DMS 273 treated with DMSO at 0.1 percent for 48 hours (cell line): ENCODE results near the gene PRKAA2.

ENCODE experiments used
- DNase-seq: peaks from one replicate; lab custom pipeline; 2025; lab: John Stamatoyannopoulos, UW

Gene PRKAA2

GRCh38 chr1:56654126-56654923 is 9.2 kb downstream of the PRKAA2 start:
- DNase-seq, result no peak

GRCh38 chr1:56655991-56656613 is 11.0 kb downstream of the PRKAA2 start:
- DNase-seq, result no peak

DNA sequence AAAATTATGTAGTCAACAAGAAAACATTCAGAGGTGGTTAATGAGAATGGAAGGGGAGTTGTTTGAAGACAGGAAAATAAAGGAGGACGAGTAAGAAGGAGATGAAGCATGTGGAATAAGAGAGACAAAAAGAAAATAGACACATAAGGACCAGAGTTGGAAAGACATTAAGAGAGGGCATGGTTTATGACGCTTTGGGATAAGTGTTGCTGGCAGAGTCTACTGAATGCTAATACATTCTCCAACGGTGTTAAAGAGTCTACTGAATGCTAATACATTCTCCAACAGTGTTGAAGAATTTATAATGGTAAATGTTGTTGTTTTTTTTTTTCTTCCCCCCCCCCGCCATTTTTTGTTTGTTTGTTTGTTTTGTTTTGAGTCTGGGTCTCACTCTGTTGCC is 13.1 kb downstream of the PRKAA2 start:
- no peak for DNase-seq

DNA sequence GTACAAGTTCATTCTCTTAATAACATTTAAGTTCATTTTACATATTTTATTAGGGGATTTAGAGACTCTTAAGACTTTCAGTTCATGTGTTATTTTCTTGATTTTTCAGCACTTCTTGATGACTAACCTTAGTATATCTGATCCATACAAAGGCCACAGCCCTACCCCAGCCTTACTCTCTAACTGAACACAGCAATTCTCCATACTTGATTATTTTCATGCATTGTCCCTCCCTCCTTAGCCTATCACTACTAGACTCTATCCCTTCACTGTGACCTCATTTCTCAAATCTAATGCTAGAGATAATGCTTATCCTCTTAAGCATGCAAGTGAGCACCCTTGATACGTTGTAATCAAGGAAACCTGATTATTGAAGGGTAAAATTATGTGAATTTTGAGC is 15.2 kb downstream of the PRKAA2 start:
- no peak for DNase-seq

DNA sequence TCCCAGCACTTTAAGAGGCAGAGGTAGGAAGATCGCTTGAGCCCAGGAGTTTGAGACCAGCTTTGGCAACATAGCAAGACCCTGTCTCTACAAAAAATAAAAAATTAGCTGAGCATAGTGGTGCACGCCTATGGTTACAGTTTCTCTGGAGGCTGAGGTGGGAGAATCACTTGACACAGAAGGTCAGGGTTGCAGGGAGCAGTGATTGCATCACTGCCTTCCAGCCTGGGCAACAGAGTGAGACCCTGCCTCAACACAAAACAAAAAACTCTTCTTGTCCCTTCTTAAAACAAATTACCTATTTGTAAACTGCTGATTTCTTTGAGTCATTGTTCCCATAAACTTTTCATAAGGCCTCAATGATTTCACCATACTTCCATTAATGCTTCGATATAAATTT is 18.7 kb downstream of the PRKAA2 start:
- no peak for DNase-seq

DNA sequence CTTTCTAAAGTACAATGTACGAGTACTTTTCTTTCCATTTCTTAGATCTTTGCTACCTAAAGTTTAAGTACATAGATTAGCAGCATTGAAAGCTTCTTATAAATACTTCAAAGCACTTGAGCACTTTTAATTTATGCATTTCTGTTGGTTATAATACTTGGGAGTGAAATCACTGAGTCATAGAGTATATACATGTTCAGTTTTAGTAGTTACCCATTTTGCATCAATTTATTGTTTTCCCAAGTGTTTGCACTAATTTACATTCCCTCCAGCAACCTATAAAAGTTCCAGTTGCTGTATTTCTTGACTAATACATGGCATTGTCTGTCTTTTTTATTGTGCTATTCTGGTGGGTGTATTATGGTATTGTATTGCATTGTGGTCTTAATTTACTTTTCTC is 20.3 kb downstream of the PRKAA2 start:
- no peak for DNase-seq

- no peak for DNase-seq
Observed at GRCh38 chr1:56666112-56666608, 21.0 kb downstream of the PRKAA2 start.

DNA sequence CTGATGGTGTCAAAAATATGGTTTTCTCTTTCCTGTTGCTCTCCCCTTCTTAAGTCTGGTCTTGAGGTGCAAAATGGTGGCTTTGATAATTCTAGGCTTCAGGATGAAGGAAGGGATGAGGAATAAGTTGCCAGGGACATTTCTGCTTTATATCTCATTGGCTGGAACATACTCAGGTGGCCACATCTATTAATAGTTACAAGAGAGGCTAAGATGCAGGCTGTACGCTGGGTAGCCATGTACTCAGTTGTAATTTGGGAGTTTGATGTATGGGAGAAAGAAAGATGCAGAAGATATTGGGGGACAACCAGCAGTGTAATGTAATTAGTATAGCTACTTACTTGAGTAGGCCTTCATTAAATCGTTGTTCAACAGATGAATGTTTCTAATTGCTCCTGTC is 25.2 kb downstream of the PRKAA2 start:
- no peak for DNase-seq

DNA sequence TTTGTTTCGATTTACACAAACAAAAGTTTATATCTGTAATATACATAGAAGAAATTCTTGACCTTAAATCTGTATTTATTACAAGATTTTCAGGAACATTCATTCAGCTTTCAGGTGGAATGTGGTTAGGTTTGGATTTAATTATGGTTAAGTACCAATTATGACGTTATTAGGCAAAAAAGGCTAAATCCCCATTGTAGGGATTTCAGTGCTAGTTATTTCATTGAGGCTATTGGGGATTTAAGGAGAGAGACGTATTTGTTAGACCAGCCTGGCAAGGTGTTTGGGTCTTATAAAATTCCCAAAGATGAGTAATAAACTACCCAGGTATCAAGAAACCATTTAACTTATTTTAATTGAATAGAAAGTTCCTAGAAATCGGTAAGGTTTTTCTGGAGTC is 26.0 kb downstream of the PRKAA2 start:
- no peak for DNase-seq

GRCh38 chr1:56671542-56671941 is 26.4 kb downstream of the PRKAA2 start:
- no peak for DNase-seq

DNA sequence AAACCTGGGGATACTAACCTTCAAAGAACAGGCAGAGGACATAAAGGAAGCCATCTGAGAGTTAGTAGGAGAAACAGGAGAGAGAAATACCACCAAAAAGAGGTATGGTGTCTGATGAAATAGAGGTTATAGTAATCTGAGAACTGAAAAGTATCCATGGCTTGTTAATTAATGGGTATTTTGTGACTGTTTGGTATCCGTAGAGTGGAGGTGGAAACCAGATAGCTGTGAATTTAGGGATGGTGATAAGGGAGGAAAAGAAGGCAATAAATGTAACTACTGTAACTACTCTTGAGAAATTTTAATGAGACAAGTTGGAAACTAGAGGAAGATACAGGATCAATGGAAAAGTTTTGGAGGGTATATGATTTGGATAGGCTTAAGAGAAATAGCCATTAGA is 27.5 kb downstream of the PRKAA2 start:
- DNase-seq, result no peak

- no peak for DNase-seq
Observed at GRCh38 chr1:56675763-56676162, 30.6 kb downstream of the PRKAA2 start.

- no peak for DNase-seq
Observed at GRCh38 chr1:56676571-56677035, 31.5 kb downstream of the PRKAA2 start.

DNA sequence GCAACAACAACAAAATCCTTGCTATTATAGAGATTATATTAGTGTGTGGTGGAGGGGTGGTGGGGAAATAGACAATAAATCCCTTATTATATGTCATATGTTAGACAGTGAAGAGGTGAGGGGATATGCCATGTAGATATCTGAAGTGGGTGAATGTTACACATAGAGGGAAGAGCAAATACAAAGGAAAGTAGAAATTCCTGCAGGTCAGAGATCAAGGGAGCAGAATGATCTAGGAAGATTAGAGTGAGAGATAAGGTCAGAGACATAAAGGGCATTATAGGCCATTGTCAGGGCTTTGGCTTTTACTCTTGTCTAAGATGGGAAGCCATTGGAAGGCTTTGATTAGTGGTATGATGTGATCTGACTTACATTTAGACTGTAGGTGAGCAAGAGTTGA is 38.5 kb downstream of the PRKAA2 start:
- DNase-seq, result no peak

DNA sequence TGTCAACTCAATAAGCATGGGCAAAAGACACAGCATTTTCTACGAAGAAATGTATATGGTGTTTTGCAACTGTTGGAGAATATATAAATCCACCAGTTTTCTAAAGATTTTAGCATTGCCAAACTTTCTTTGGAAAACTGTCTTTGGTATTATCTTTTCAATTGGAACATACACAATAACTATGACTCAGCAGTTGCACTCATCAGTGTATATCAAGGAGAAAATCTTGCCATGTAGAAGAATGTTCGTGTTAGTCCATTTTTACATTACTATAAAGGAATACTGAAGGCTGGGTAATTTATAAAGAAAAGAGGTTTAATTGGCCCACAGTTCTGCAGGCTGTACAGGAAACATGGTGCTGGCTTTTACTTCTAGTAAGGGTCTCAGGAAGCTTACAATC is 41.1 kb downstream of the PRKAA2 start:
- no peak for DNase-seq

DNA sequence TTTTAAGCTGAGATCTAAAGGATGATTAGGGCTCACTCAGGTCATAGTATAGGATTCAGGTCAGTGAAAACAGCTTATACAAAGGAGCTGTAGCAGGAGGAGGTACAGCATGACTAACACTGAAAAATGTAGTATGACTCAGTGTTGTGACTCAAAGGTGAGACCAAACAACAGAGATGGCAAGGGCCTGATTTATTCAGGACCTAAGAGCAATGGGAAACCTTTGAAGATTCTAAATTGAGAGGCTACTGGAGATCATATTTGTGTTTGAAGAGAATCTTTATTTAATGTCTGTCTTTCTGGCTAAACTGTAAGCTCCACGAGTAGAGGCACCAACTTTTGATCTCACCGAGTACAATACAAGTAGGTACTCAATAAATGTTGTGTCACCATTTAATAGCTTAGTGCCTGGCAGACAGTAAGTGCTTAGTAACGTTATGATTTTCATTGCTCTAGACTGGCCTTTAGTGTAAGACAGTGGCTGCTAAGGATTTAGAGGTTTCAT is 43.5 kb downstream of the PRKAA2 start:
- DNase-seq, result no peak

DNA sequence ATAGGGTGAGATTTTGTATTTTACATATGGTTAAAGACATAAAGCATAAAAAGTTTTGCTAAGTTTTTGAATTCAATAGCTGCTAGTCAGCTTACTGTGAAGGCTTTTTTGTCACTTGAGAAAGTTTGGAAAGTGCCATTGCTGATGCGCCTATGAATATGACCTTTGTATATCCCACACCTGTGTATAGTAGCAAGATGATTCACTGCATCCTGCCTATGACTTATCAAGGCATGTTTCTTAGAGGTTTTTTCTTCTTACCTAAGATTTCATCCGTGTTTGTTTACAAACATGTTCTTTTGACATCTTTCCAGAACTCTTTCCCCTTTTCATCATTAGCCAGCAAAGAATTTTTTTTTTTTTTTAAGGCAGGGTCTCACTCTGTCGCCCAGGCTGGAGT is 51.5 kb downstream of the PRKAA2 start:
- DNase-seq, result no peak

GRCh38 chr1:56703747-56704146 is 58.6 kb downstream of the PRKAA2 start:
- DNase-seq, result no peak

DNA sequence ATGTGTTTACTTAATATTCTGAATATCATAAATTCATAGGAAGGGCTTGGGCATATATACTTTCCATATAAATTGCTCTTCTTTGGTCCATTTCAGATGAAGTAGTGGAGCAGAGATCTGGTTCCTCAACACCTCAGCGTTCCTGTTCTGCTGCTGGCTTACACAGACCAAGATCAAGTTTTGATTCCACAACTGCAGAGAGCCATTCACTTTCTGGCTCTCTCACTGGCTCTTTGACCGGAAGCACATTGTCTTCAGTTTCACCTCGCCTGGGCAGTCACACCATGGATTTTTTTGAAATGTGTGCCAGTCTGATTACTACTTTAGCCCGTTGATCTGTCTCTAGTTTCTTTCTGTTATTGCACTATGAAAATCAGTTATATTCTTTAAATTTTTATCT is 62.3 kb downstream of the PRKAA2 start:
- DNase-seq, result no peak

DNA sequence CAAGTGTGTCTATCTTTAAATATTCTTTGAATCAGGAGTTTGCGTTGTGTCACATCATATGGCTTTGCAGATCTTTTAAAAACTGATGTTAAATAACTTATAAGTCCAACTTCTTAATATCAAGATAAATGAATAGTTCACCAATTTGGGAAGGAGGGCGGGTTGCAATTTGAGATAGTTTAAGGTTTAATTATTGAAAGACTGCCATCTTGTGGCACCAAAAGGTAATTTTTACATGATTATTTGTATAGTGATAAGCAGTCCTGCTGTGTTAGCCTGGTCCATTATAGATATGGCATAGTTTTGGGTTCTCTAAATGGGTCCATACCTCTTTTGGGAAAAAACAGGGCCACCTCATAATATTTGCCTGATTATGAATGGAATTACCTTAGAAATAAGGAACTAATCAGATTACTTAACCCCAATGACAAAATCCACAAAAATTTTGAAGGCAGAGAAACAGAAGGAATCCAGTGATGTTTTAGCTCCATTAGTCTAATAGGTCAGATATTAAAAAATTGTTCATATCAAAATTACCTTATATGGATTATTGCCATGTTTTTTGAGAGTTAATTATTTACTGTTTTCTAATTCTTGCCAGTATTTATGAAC is 64.3 kb downstream of the PRKAA2 start:
- DNase-seq, result peak; percentile 30

DNA sequence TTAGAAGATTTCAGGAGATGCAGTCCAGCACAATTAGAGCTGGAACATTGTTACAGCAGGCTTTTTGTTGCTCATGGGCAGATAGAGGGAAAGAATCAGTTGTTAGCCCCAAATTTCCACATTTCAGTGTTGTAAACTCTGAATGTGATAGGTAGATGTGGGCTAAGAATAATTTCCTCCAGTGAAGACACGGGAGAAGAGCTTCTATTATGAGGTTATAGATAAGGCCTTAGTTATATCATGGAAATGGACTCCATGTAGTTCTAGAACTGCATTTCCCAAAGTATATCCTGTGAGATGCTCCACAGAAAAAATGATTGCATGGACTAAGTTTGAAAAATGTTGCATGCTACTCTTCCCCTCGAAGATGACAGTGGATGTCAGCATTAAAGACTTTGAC is 64.9 kb downstream of the PRKAA2 start:
- no peak for DNase-seq

DNA sequence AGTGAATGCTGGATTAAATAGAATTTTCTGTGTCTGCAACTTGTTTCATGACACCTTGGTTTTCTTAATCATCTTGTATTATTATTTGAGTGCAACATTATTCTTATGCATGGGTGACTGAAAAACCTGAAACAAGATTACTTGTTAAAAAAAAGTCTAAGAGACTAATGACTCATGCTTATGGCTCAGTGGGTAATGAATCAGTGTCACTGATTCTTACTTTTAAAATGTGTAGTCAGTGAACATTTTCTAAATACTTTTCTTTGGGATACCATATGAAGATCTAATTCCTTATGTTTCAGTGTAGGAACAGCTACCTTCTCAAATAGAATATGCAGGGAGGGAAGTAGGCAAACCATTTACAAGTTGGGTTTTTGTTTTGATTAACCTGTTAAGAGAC is 65.5 kb downstream of the PRKAA2 start:
- no peak for DNase-seq

DNA sequence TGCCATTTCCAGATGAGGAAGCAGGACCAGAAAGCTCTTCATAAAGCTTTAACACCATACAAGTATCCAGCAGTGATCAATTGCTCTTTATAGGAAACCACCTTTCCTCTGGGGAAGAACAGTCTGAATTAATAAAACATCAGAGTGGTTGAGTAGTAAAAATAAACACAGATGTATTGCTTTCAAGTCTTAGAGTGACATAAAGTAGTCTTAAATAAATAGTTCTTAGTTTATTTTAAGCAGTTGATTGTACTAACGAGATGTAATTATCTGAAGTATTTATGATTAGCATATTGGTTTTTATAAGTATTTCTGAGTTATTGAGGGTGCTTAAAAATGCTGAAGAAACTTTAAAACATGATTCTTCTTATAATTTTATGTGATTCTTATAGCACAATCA is 67.0 kb downstream of the PRKAA2 start:
- DNase-seq, result no peak
